Cortex of kidney (tissue), 1 donor: ENCODE data around the gene ATP10B.

Experiments
- DNase-seq: peaks from one replicate; lab custom pipeline; 2025; lab: John Stamatoyannopoulos, UW

The ATP10B gene

GRCh38 chr5:160629003-160629402, 223.0 kb downstream of the ATP10B start:
- no peak for DNase-seq

- DNase-seq, result no peak
Observed at GRCh38 chr5:160628619-160628968, 223.4 kb downstream of the ATP10B start.

GRCh38 chr5:160627921-160628618, 223.9 kb downstream of the ATP10B start:
- no peak for DNase-seq

GRCh38 chr5:160626322-160626721, 225.7 kb downstream of the ATP10B start:
- DNase-seq, result no peak

- no peak for DNase-seq
Observed at GRCh38 chr5:160621526-160621925, 230.5 kb downstream of the ATP10B start.

GRCh38 chr5:160620401-160620800, 231.6 kb downstream of the ATP10B start:
- no peak for DNase-seq

GRCh38 chr5:160619381-160619780, 232.6 kb downstream of the ATP10B start:
- no peak for DNase-seq

- DNase-seq, result no peak
Observed at GRCh38 chr5:160618286-160618685, 233.7 kb downstream of the ATP10B start.

- DNase-seq, result no peak
Observed at GRCh38 chr5:160616712-160617497, 235.1 kb downstream of the ATP10B start.

GRCh38 chr5:160614136-160614535, 237.9 kb downstream of the ATP10B start:
- no peak for DNase-seq

GRCh38 chr5:160605266-160605665, 246.7 kb downstream of the ATP10B start:
- DNase-seq, result no peak

- DNase-seq, result no peak
Observed at GRCh38 chr5:160604484-160604883, 247.5 kb downstream of the ATP10B start.

- DNase-seq, result no peak
Observed at GRCh38 chr5:160602744-160603143, 249.3 kb downstream of the ATP10B start.

GRCh38 chr5:160601046-160601445, 251.0 kb downstream of the ATP10B start:
- DNase-seq, result no peak

- no peak for DNase-seq
Observed at GRCh38 chr5:160573318-160573717, 278.7 kb downstream of the ATP10B start.

GRCh38 chr5:160567031-160567705, 284.8 kb downstream of the ATP10B start:
- DNase-seq, result no peak

GRCh38 chr5:160565376-160565775, 286.6 kb downstream of the ATP10B start:
- no peak for DNase-seq

GRCh38 chr5:160556846-160557245, 295.2 kb downstream of the ATP10B start:
- no peak for DNase-seq

- DNase-seq, result no peak
Observed at GRCh38 chr5:160555971-160556631, 295.9 kb downstream of the ATP10B start.

- no peak for DNase-seq
Observed at GRCh38 chr5:160555581-160555970, 296.4 kb downstream of the ATP10B start.

- no peak for DNase-seq
Observed at GRCh38 chr5:160550075-160550474, 301.9 kb downstream of the ATP10B start.

- no peak for DNase-seq
Observed at GRCh38 chr5:160548949-160549645, 302.9 kb downstream of the ATP10B start.
